Measurements from ENCODE around the gene BBS9. TPM values are rescaled to one million over a fixed set of nuclear protein-coding genes. Genes with fewer than 3 reads are reported as not detected.

BBS9 gene
- total and polyA plus RNA-seq, 2 experiments from 2014 or later: 27.2 to 66.1 TPM

DNA sequence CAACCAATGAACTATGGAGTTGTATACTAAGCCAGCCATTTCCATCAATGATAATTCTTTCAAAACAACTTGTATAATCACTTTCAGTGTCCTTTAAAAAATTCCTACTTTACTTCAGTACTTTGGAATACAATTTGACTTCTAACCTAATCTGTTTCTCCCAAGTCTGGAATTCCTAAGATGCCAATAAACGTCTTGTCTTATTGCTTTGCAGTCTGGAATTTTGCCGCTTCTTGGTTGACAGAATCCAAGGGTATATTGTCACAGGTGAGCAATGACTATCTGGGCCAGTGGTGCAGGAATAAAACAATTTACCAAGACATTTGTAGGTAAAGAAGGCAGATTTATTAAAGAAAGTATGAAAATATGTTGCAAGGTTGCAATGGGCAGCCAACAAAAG lies 42.0 kb upstream of the BBS9 start:
- H3K79me2 ChIP-seq (replicated peaks; ENCODE audit: insufficient read depth): no peaks in the 10 kb centered on the region
- Mint-ChIP-seq H3K4me3 (no peak overlapping the region), H3K9me3 (no peaks in the 10 kb centered on the region), H3K36me3 (ENCODE audit: low read depth) (no peaks in the 10 kb centered on the region; the same call in 2 of the 3 replicates), H3K27ac (no peak overlapping the region), H3K4me1 (no peaks in the 10 kb centered on the region), H3K27me3 (ENCODE audit: insufficient read depth, low read depth, poor library complexity) (peaks cover 2% of the 10 kb centered on the region)
- no peaks in the 10 kb centered on the region for H3K27me3 ChIP-seq (ENCODE audit: insufficient read depth)
- H3K36me3 ChIP-seq (ENCODE audit: insufficient read depth): no peaks in the 10 kb centered on the region
- H3K9me2 ChIP-seq (ENCODE audit: insufficient read depth): no peaks in the 10 kb centered on the region; the same call in 1 of the 2 replicates
- no peak for ATAC-seq
- H3K27ac ChIP-seq (ENCODE audit: low read depth): no peak overlapping the region
- no peak overlapping the region for H2AFZ ChIP-seq
- H3F3A ChIP-seq (replicated peaks; ENCODE audit: low read depth): no peaks in the 10 kb centered on the region
- H3K4me3 ChIP-seq: no peak overlapping the region
- H4K20me1 ChIP-seq (replicated peaks; ENCODE audit: insufficient read depth): no peaks in the 10 kb centered on the region
- no peaks in the 10 kb centered on the region for H3K4me1 ChIP-seq (ENCODE audit: insufficient read depth)
- TF ChIP-seq ZNF331 (CRISPR knock-in tag; IDR thresholded peaks at IDR 0.05; ENCODE audit: low read depth) (no peak), REST (IDR thresholded peaks at IDR 0.05; ENCODE audit: unreplicated experiment) (no peak), EZH2phosphoT487 (IDR thresholded peaks at IDR 0.05; ENCODE audit: unreplicated experiment) (no peak), STAT1 (IDR thresholded peaks at IDR 0.05; ENCODE audit: unreplicated experiment) (no peak), CREB1 (CRISPR knock-in tag; IDR thresholded peaks at IDR 0.05; ENCODE audit: low read depth) (no peak), POLR2AphosphoS5 (IDR thresholded peaks at IDR 0.05; ENCODE audit: low read depth) (no peak)
- TF ChIP-seq, protein P1, sequence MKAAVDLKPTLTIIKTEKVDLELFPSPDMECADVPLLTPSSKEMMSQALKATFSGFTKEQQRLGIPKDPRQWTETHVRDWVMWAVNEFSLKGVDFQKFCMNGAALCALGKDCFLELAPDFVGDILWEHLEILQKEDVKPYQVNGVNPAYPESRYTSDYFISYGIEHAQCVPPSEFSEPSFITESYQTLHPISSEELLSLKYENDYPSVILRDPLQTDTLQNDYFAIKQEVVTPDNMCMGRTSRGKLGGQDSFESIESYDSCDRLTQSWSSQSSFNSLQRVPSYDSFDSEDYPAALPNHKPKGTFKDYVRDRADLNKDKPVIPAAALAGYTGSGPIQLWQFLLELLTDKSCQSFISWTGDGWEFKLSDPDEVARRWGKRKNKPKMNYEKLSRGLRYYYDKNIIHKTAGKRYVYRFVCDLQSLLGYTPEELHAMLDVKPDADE (IDR thresholded peaks at IDR 0.05): no peak
- H3K4me2 ChIP-seq: no peak overlapping the region
- DNase-seq (ENCODE audit: low spot score): no peak

GRCh38 chr7:33087858-33088257 lies 41.5 kb upstream of the BBS9 start:
- Histone ChIP-seq H3K4me1 (ENCODE audit: insufficient read depth) (no peaks in the 10 kb centered on the region), H3K4me2 (no peak overlapping the region), H4K20me1 (replicated peaks; ENCODE audit: insufficient read depth) (no peaks in the 10 kb centered on the region), H3K27ac (ENCODE audit: low read depth) (no peak overlapping the region), H3K36me3 (ENCODE audit: insufficient read depth) (no peaks in the 10 kb centered on the region), H3K79me2 (replicated peaks; ENCODE audit: insufficient read depth) (no peaks in the 10 kb centered on the region), H3K27me3 (ENCODE audit: insufficient read depth) (no peaks in the 10 kb centered on the region), H3K4me3 (no peak overlapping the region), H3K9me2 (ENCODE audit: insufficient read depth) (no peaks in the 10 kb centered on the region; the same call in 1 of the 2 replicates), H3F3A (replicated peaks; ENCODE audit: low read depth) (no peaks in the 10 kb centered on the region), H2AFZ (no peak overlapping the region)
- no peaks in the 10 kb centered on the region; the same call in 2 of the 3 replicates for H3K36me3 Mint-ChIP-seq (ENCODE audit: low read depth)
- no peak overlapping the region for H3K4me3 Mint-ChIP-seq
- no peak overlapping the region for H3K27ac Mint-ChIP-seq
- TF ChIP-seq, protein P2, sequence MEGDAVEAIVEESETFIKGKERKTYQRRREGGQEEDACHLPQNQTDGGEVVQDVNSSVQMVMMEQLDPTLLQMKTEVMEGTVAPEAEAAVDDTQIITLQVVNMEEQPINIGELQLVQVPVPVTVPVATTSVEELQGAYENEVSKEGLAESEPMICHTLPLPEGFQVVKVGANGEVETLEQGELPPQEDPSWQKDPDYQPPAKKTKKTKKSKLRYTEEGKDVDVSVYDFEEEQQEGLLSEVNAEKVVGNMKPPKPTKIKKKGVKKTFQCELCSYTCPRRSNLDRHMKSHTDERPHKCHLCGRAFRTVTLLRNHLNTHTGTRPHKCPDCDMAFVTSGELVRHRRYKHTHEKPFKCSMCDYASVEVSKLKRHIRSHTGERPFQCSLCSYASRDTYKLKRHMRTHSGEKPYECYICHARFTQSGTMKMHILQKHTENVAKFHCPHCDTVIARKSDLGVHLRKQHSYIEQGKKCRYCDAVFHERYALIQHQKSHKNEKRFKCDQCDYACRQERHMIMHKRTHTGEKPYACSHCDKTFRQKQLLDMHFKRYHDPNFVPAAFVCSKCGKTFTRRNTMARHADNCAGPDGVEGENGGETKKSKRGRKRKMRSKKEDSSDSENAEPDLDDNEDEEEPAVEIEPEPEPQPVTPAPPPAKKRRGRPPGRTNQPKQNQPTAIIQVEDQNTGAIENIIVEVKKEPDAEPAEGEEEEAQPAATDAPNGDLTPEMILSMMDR (conservative IDR thresholded peaks at IDR 0.05; ENCODE audit: low read depth in 2 of 2): no peak
- TF ChIP-seq EZH2 (IDR thresholded peaks at IDR 0.05; ENCODE audit: low read depth, unreplicated experiment): no peak
- TF ChIP-seq STAT1 (IDR thresholded peaks at IDR 0.05; ENCODE audit: unreplicated experiment): no peak
- TF ChIP-seq ZNF331 (CRISPR knock-in tag; IDR thresholded peaks at IDR 0.05; ENCODE audit: low read depth): no peak
- no peak for TF ChIP-seq JUNB (IDR thresholded peaks at IDR 0.05; ENCODE audit: unreplicated experiment)
- H3K9me3 Mint-ChIP-seq: no peaks in the 10 kb centered on the region
- DNase-seq (ENCODE audit: low spot score) (no peak), ATAC-seq (no peak)
- no peaks in the 10 kb centered on the region for H3K4me1 Mint-ChIP-seq
- H3K27me3 Mint-ChIP-seq (ENCODE audit: insufficient read depth, low read depth, poor library complexity): peaks cover 2% of the 10 kb centered on the region

All from GM23338 (cell line).